ENCODE data around the gene PSTPIP2.
A peak's percentile ranks its signal among the peaks of the same experiment; 100 is the strongest.

The PSTPIP2 gene

DNA sequence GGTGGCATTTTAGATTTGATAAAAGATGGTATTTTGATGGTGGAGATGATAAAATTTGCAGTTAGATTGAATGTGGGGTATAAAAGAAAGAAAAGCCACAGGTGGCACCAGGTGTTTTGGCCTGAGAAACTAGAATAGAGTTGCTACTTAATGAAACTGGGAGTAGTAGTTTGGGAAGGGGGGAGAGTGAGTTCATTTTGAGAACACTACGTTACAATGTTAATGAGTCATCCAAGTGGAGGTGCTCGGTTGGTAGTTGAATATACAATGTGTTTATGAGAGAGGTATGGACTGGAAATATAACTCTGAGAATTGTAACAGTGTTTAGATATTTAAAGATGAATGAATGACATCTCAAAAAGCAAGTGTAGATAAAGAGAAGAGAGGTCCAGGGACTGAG, 131.3 kb downstream of the PSTPIP2 start:
- H3K4me3 ChIP-seq (ENCODE audit: low read depth, low read length): no peak overlapping the region
- DNase-seq (ENCODE audit: low read depth): no peak
- TF ChIP-seq, protein P1, sequence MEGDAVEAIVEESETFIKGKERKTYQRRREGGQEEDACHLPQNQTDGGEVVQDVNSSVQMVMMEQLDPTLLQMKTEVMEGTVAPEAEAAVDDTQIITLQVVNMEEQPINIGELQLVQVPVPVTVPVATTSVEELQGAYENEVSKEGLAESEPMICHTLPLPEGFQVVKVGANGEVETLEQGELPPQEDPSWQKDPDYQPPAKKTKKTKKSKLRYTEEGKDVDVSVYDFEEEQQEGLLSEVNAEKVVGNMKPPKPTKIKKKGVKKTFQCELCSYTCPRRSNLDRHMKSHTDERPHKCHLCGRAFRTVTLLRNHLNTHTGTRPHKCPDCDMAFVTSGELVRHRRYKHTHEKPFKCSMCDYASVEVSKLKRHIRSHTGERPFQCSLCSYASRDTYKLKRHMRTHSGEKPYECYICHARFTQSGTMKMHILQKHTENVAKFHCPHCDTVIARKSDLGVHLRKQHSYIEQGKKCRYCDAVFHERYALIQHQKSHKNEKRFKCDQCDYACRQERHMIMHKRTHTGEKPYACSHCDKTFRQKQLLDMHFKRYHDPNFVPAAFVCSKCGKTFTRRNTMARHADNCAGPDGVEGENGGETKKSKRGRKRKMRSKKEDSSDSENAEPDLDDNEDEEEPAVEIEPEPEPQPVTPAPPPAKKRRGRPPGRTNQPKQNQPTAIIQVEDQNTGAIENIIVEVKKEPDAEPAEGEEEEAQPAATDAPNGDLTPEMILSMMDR (conservative IDR thresholded peaks at IDR 0.05; ENCODE audit: low read depth, low read length): no peak

DNA sequence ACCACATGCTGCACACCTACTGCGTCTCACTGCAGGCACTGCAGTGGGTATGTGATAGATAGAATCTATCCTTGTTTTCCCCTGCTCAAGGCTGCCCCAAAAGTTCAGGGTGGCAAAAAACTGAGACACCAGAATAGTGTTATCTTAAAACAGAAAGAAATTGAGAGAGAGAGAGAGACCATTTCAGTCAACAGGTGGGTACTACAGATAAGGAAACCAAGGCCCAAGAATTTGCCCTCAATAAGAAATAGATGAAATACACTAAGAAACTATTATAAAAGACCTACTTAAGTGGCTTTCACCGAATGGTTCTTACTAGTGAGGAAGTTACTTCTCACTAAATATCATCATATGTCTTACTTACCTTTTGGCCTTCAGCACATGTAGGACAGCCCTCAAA, 132.8 kb downstream of the PSTPIP2 start:
- no peak overlapping the region for H3K4me3 ChIP-seq (ENCODE audit: low read depth, low read length)
- DNase-seq (ENCODE audit: low read depth): no peak
- TF ChIP-seq, protein P1 (conservative IDR thresholded peaks at IDR 0.05; ENCODE audit: low read depth, low read length): no peak

DNA sequence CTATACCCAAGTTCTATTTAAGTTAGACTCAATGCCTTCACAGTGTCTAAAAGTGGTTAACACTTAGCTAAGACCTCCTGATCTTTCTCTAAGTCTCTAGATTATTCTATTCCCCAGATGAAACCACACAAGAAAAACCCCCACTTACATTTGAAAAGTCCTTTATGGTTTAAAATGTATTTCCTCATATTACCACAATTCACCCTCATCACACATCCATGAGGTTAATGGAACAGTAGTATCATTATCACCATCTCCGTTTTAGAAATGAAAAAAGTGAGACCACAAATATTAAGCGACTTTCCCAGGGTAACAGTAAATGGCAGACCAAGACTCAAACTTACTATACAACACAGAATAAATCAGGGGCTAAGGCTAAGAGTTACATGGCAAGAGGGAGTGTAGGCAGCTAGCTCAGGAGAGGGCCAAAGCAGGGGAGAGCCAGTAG, 133.5 kb downstream of the PSTPIP2 start:
- no peak for DNase-seq (ENCODE audit: low read depth)
- TF ChIP-seq, protein P1 (conservative IDR thresholded peaks at IDR 0.05; ENCODE audit: low read depth, low read length): no peak
- no peak overlapping the region for H3K4me3 ChIP-seq (ENCODE audit: low read depth, low read length)

DNA sequence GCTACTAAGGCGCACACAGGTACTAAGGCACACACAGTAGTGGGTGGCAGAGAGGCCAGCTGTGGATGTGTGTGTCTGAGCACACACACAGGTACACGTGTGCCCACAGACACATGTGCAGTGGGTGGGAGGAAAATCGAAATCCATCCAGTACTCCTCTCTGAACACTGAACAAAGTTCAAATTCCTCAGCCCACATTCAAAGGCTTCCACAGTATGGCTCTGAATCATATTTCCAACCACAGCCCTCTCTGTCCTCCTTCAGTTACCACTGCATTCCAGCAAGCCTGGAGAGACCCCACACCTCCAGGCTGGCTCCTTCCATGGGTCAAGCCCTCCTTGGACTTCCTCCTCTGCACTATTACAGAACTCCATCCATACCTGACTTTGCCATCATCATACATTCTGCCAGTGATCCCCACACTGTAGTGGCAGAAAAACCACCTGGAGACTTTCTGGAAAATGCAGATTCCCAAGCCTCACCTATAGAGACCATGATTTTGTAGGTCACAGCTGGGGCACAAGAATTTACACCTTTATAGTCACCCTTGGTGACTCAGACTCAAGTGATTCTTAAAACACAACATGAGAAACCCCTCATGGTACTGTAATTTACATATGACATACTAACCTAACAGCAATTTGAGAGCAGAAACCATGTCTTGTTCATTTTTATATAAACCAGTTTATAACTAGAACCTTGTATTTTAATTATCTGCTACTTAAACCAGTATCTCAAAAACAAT, 136.3 kb downstream of the PSTPIP2 start:
- no peak overlapping the region for H3K4me3 ChIP-seq (ENCODE audit: low read depth, low read length)
- TF ChIP-seq, protein P1 (conservative IDR thresholded peaks at IDR 0.05; ENCODE audit: low read depth, low read length): no peak
- peak; percentile 90 for DNase-seq (ENCODE audit: low read depth)

All from choroid plexus epithelial cell (primary cell).